ENCODE results near the gene CTNNA2. TPM values are rescaled to one million over a fixed set of nuclear protein-coding genes. Genes with fewer than 3 reads are reported as not detected.
A peak's percentile ranks its signal among the peaks of the same experiment; 100 is the strongest.

The CTNNA2 gene
- total and polyA plus RNA-seq, 9 of the 15 experiments (the other 6 are each of a cell fraction or from before 2014, with no cell fraction given), result 0.03 to 0.40 (median 0.15) TPM

- Histone ChIP-seq H4K20me1 (replicated peaks; ENCODE audit: control insufficient read depth, insufficient read depth, low read length) (no peaks in the 10 kb centered on the region), H3K79me2 (ENCODE audit: control insufficient read depth, insufficient read depth, low read length) (no peaks in the 10 kb centered on the region), H3K36me3 (ENCODE audit: control insufficient read depth, insufficient read depth, low read length) (no peaks in the 10 kb centered on the region), H3K4me1 (replicated peaks in 1 of 2; ENCODE audit: control insufficient read depth in 2 of 2, insufficient read depth in 2 of 2, low read length in 2 of 2) (no peaks in the 10 kb centered on the region), H3K9me3 (replicated peaks; ENCODE audit: control insufficient read depth, insufficient read depth, low read depth, low read length) (no peaks in the 10 kb centered on the region), H3K4me2 (ENCODE audit: insufficient read depth, low read length) (no peak overlapping the region), H3K4me3 (no peak overlapping the region), H3K9me1 (ENCODE audit: control insufficient read depth, insufficient read depth, low read length) (no peaks in the 10 kb centered on the region), H3K9ac (ENCODE audit: insufficient read depth in 1 of 2, low read depth in 2 of 2, low read length in 2 of 2) (no peak overlapping the region), H3K27ac (ENCODE audit: extremely low read depth, low read depth, low read length) (no peak overlapping the region), H2AFZ (ENCODE audit: low read depth, low read length) (no peak overlapping the region), H3K27me3 (ENCODE audit: control insufficient read depth in 2 of 2, insufficient read depth in 2 of 2, low read length in 2 of 2) (no peaks in the 10 kb centered on the region)
- intact Hi-C loops (cut with micrococcal nuclease), result no loop called here
- no peak for TF ChIP-seq ZNF277 (CRISPR knock-in tag; IDR thresholded peaks at IDR 0.05; ENCODE audit: borderline replicate concordance)
- no peak for TF ChIP-seq KLF10 (CRISPR knock-in tag; IDR thresholded peaks at IDR 0.05)
- peak in 1 of 2 experiments; percentile 27; a peak in 1 of 4 replicates for TF ChIP-seq RAD21 (CRISPR knock-in tag; conservative IDR thresholded peaks at IDR 0.05 in 1 of 2, IDR thresholded peaks at IDR 0.05 in 1 of 2)
- peak in 2 of 3 experiments; percentile 10 to 33; a peak in 1 of 6 replicates for TF ChIP-seq CTCF (IDR thresholded peaks at IDR 0.05 in 2 of 3, conservative IDR thresholded peaks at IDR 0.05 in 1 of 3; ENCODE audit: insufficient read depth in 2 of 3, low read depth in 1 of 3, low read length in 3 of 3)
- TF ChIP-seq PTRF (tag; IDR thresholded peaks at IDR 0.05), result no peak
- FAIRE-seq, result no peak
- WGBS (ENCODE audit: insufficient coverage, low coverage, missing lambda C conversion rate), result 0% methylated on average over 3 of the region's 3 CpGs
- POLR2A ChIA-PET, result no interaction called here
- peak in 1 of 4 experiments; percentile 13 for DNase-seq (ENCODE audit: extremely low read depth in 1 of 4, low spot score in 3 of 4)
- no TSS peak for BruUV-seq (replicated peaks)
- in situ Hi-C loops (cut with MboI), result no loop called here
- ATAC-seq, result 0 out of 3 replicates have a peak, but pooled peaks have one; percentile 60
- CTCF ChIA-PET (ENCODE audit: low intra/inter-chr PET ratio), result no interaction called here
Observed at GRCh38 chr2:79876430-79876829, 363.6 kb downstream of the CTNNA2 start.

All from K562 (cell line).